Measurements from ENCODE around the gene BMPR1A. TPM values are rescaled to one million over a fixed set of nuclear protein-coding genes. Genes with fewer than 3 reads are reported as not detected.

Gene BMPR1A
- total RNA-seq, 2 donors from 2014 or later: 37.4 to 50.9 TPM

- Histone ChIP-seq H3K4me1 (no peaks in the 10 kb centered on the region), H3K4me3 (no peak overlapping the region), H3K27me3 (no peaks in the 10 kb centered on the region), H3K36me3 (no peaks in the 10 kb centered on the region), H3K27ac (no peak overlapping the region), H3K9ac (ENCODE audit: low read depth in 2 of 2, low read length in 2 of 2) (no peak overlapping the region), H3K9me3 (no peaks in the 10 kb centered on the region)
- TF ChIP-seq CTCF (IDR thresholded peaks at IDR 0.05): no peak
- no peak for DNase-seq
- intact Hi-C loops (cut with DNase I): no loop called here
Measured at GRCh38 chr10:86769991-86770390, 13.6 kb downstream of the BMPR1A start.

DNA sequence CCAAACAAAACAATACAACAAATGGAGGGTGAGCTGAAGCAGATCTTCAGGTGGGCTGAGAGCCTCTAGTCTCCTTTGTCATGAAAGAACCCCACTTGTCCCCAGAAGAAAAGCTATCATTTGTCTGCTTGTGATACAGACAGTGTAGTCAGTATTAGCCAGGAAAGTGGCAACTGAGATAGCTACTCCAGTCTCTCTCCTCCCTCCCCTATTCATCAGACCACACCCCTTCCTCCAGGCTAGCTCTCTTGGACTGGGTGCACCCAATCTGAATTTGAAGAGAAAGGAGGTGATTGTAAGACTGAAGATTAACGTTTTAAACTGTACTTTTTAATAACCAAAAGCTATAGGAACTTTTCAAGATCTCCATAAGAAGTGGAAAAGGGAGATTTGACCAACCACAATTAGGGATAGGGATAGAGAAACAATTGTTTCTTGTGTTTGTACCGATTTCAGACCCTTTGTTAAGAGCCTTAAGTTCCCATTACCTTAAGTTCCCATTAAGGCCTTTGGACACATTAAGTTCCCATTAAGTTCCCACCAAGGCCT, 14.1 kb downstream of the BMPR1A start:
- Histone ChIP-seq H3K4me3 (no peak overlapping the region), H3K27ac (no peak overlapping the region), H3K4me1 (no peaks in the 10 kb centered on the region), H3K9me3 (no peaks in the 10 kb centered on the region), H3K36me3 (no peaks in the 10 kb centered on the region), H3K9ac (ENCODE audit: low read depth in 2 of 2, low read length in 2 of 2) (no peak overlapping the region), H3K27me3 (no peaks in the 10 kb centered on the region)
- TF ChIP-seq CTCF (IDR thresholded peaks at IDR 0.05): no peak
- DNase-seq: no peak
- intact Hi-C loops (cut with DNase I): no loop called here

DNA sequence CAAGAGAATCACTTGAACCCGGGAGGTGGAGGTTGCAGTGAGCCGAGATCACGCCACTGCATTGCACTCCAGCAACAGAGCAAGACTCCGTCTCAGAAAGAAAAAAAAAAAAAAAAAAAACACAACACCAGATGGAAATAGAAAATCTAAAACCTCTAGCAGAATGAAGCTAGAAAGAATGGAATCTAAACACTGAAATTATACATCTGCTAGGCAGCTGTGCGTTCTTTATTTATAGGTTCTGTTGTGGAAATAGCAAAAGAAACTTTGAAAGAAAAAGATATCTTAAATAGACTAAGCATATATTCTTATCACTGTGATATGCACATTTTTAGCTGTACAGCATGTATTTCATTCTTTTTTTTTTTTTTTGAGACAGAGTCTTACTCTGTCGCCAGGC, 17.1 kb downstream of the BMPR1A start:
- Histone ChIP-seq H3K9me3 (no peaks in the 10 kb centered on the region), H3K4me1 (no peaks in the 10 kb centered on the region), H3K27me3 (no peaks in the 10 kb centered on the region), H3K36me3 (no peaks in the 10 kb centered on the region), H3K9ac (ENCODE audit: low read depth in 2 of 2, low read length in 2 of 2) (no peak overlapping the region), H3K4me3 (no peak overlapping the region), H3K27ac (no peak overlapping the region)
- no peak for DNase-seq
- intact Hi-C loops (cut with DNase I): no loop called here
- no peak for TF ChIP-seq CTCF (IDR thresholded peaks at IDR 0.05)

DNA sequence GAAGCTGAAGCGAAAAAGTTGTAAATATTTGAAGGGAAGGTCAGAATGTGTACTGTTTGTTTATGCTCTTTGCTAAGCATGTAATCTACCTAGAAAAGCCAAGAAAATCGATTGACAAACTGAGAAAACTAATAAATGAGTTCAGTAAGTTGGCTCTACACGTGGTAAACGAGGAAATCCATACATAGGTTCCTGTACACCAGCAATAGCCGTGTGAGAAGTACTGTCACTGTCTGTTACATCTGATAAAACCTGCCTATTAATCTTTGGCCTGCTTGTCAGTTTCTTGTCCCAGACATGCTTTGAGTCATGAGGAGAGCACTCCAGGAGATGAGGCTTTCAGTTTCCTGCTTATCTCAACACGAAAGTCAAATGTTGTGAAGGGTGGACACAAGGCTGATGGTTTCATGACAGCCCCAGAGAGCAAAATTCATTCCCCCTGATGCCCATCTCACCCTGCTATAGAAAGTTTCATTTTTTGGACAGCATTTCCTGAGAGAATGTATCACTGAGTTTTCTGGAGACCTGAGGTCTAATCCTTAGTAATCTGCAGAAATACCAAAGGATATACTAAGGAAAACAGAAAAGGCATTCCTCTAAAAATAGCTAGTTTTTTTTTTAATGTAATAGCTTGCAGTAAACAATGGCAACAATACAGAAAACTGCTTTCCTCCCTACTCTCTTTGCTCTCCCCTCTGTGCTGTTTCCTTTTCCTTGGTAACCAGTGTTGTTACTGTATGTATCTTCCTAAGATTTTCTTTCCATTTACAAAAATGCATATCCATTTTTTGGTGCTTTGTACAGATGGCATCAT, 18.8 kb downstream of the BMPR1A start:
- no peak for DNase-seq
- Histone ChIP-seq H3K27ac (peak overlapping the region; percentile 1), H3K4me1 (no peaks in the 10 kb centered on the region), H3K9ac (ENCODE audit: low read depth in 2 of 2, low read length in 2 of 2) (no peak overlapping the region), H3K4me3 (no peak overlapping the region), H3K9me3 (no peaks in the 10 kb centered on the region), H3K36me3 (no peaks in the 10 kb centered on the region), H3K27me3 (no peaks in the 10 kb centered on the region)
- TF ChIP-seq CTCF (IDR thresholded peaks at IDR 0.05): no peak
- intact Hi-C loops (cut with DNase I): no loop called here

DNA sequence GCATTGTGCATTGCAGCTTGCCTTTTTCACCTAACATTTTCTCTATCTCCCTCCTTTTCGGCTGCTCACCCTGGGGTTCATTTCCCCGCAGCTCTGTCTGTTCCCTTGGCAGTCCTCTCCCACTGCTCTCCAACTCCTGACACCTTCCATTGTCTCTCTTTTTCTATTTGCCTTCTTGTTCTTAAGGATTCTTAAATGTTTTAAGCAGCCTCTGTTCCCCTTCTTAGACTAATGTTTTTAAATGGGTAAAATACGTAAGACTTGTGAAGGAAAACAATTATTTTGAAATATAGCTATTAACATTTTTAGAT, 19.4 kb downstream of the BMPR1A start:
- Histone ChIP-seq H3K9ac (ENCODE audit: low read depth in 2 of 2, low read length in 2 of 2) (no peak overlapping the region), H3K27me3 (no peaks in the 10 kb centered on the region), H3K36me3 (no peaks in the 10 kb centered on the region), H3K27ac (peak overlapping the region; percentile 1), H3K4me3 (no peak overlapping the region), H3K9me3 (no peaks in the 10 kb centered on the region), H3K4me1 (no peaks in the 10 kb centered on the region)
- no peak for TF ChIP-seq CTCF (IDR thresholded peaks at IDR 0.05)
- intact Hi-C loops (cut with DNase I): no loop called here
- no peak for DNase-seq
